Ovary (tissue), 9 donors: ENCODE data around the gene CEP112. TPM values are rescaled to one million over a fixed set of nuclear protein-coding genes. Genes with fewer than 3 reads are reported as not detected.

Experiments
- DNase-seq, 5 donors: peaks; one replicate each; pipeline ENCODE4 v3.0.0-alpha.2; 2019 to 2020
- H3K27ac ChIP-seq, 2 donors: fragments of 200-600 bp; one replicate each; pipeline versions ENCODE4 v1.5.1 to v1.8.0; 2019 to 2022
- H3K27me3 ChIP-seq: fragments of 200-600 bp; one replicate; pipeline ENCODE4 v1.8.0; 2022
- H3K36me3 ChIP-seq: fragments of 200-600 bp; sonication (generic); one replicate; pipeline ENCODE4 v1.5.1; 2019
- H3K4me1 ChIP-seq: one replicate; pipeline ENCODE4 v1.8.1; 2013; ENCODE audit warnings: mild to moderate bottlenecking, moderate library complexity; ENCODE audit not compliant: insufficient read depth
- H3K4me3 ChIP-seq: fragments of 200-600 bp; sonication (generic); one replicate; pipeline ENCODE4 v1.5.1; 2017
- H3K9me3 ChIP-seq, 2 donors: fragments of 200-600 bp in 1 of 2; sonication (generic) in 1 of 2; one replicate each; pipeline versions ENCODE4 v1.5.1 to v1.8.1; 2013 to 2019; ENCODE audit warnings: mild to moderate bottlenecking in 1 of 2, moderate library complexity in 1 of 2
- EP300 ChIP-seq: sonication (generic); formaldehyde crosslinking; IDR thresholded peaks from one replicate; pipeline ENCODE4 v1.6.1; 2017; ENCODE audit warnings: antibody characterized with exemption
- POLR2A ChIP-seq: fragments of 450-650 bp; IDR thresholded peaks from one replicate; pipeline ENCODE4 v1.6.1; 2017; ENCODE audit warnings: antibody characterized with exemption, mild to moderate bottlenecking, moderate library complexity
- WGBS, 3 donors: extraction: QIAGEN DNeasy Blood & Tissue Kit in 1 of 3; methylation state at CpG; one replicate each; pipeline versions ENCODE4 v1.1.5 to v1.1.7; 2013 to 2017; 5-methylcytosine and 5-hydroxymethylcytosine counted together
- intact Hi-C, 4 donors: fragments of 100-400 bp; cut with DNase I; formaldehyde crosslinking; loops; one replicate each; pipeline versions ENCODE4 v1.11.0 to v1.15.1; 2022 to 2023
- polyA plus RNA-seq, 2 donors: library from polyadenylated mRNA; stranded (reverse); fragments of 200-250 nt in 1 of 2; fragments of 350-450 nt in 1 of 2; fragmentation: Illumina TruSeq in 1 of 2; extraction: RNeasy Lipid Tissue Mini Kit (QIAGEN cat#74804) in 1 of 2; gene quantifications; one replicate each; pipeline ENCODE4 v1.2.3, GENCODE V29; 2013 to 2014
- total RNA-seq, 7 donors: library from RNA; depleted of rRNA in 2 of 7; stranded (reverse); fragments of >200 nt in 2 of 7; fragmentation: NEBNext Ultra II Directional in 3 of 7; extraction: Animal tissue kit (Norgen Biotek cat#: 25700) in 3 of 7; gene quantifications; one replicate each; pipeline versions ENCODE4 v1.1.0 to v1.2.4, GENCODE V29; 2016 to 2023
- TF ChIP-seq, protein P1 (sequence below), 3 donors: fragments of 450-650 bp in 2 of 3; fragments of 200-600 bp in 1 of 3; IDR thresholded peaks; one replicate each; pipeline versions ENCODE4 v1.5.1 to v1.8.0; 2016 to 2022; ENCODE audit warnings: antibody characterized with exemption in 3 of 3, mild to moderate bottlenecking in 1 of 3
- donor health status: DM: no; HTN: no; CAD: no; lungs with moderate emphysema.
- donor health status: DM: no; HTN: no; CAD: no.
- donor health status: Bipolar disorder and iron deficiency.
- donor health status: DM: yes; HTN: yes; CAD: no.
- donor health status: DM: no; HTN: no; CAD: no.
- donor health status: DM: yes; HTN: yes; CAD: no.

The CEP112 gene
- total and polyA plus RNA-seq, 9 donors = 9.3 to 25.5 (median 16.9) TPM

DNA sequence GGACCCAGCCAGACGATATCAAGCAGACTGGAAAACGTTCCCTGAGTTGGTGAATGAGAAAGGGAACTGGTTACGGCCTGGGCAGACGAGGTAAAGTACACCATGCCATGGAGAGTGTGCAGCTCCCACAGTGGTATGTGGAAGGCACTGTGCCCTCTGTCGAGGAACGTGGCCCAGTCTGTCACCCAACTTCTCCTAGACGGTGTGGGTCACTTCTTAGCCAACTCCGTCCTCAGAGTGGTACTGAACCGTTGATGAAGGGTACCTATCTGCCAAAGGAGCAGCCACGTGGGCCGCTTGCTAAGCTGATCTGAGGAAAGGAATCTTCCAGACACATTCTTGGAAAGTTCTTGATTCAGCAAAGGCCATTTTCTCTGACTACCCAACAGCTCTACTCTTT lies 574.4 kb downstream of the CEP112 start:
- no peaks in the 10 kb centered on the region for H3K27me3 ChIP-seq
- DNase-seq = no peak
- H3K27ac ChIP-seq = no peak overlapping the region
- TF ChIP-seq POLR2A (no peak), EP300 (no peak)
- TF ChIP-seq, protein P1, sequence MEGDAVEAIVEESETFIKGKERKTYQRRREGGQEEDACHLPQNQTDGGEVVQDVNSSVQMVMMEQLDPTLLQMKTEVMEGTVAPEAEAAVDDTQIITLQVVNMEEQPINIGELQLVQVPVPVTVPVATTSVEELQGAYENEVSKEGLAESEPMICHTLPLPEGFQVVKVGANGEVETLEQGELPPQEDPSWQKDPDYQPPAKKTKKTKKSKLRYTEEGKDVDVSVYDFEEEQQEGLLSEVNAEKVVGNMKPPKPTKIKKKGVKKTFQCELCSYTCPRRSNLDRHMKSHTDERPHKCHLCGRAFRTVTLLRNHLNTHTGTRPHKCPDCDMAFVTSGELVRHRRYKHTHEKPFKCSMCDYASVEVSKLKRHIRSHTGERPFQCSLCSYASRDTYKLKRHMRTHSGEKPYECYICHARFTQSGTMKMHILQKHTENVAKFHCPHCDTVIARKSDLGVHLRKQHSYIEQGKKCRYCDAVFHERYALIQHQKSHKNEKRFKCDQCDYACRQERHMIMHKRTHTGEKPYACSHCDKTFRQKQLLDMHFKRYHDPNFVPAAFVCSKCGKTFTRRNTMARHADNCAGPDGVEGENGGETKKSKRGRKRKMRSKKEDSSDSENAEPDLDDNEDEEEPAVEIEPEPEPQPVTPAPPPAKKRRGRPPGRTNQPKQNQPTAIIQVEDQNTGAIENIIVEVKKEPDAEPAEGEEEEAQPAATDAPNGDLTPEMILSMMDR (IDR thresholded peaks at IDR 0.05) = no peak
- H3K9me3 ChIP-seq = no peaks in the 10 kb centered on the region
- WGBS, 3 donors = 96 to 97% (median 96%) methylated on average over 11 of the region's 11 CpGs
- intact Hi-C loops = no loop called here
- H3K36me3 ChIP-seq = no peaks in the 10 kb centered on the region
- H3K4me3 ChIP-seq = no peak overlapping the region
- H3K4me1 ChIP-seq = no peaks in the 10 kb centered on the region

DNA sequence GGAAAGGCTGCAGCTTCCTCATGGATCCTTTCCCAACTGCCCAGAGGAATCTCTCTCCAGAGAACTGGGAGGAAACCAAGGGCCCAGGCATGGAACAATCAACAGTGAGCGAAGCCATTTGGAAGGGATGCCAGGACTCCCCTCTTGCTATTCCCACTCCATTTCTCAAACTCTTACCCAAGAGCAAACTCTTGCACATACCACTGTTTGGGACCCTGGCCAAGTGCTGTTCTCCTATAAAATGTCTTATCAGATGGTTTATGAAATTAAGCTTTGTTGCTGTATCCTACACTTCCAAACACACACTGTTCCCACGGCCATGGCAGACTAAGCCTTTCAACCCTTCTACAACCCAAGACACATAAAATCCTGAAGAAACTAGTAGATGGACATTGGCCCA lies 582.2 kb downstream of the CEP112 start:
- TF ChIP-seq, protein P1 (IDR thresholded peaks at IDR 0.05) = no peak
- no peak for TF ChIP-seq EP300
- no peak for TF ChIP-seq POLR2A
- Histone ChIP-seq H3K27me3 (no peaks in the 10 kb centered on the region), H3K4me1 (no peaks in the 10 kb centered on the region), H3K9me3 (no peaks in the 10 kb centered on the region), H3K27ac (no peak overlapping the region), H3K36me3 (no peaks in the 10 kb centered on the region), H3K4me3 (no peak overlapping the region)
- no peak for DNase-seq
- intact Hi-C loops = no loop called here
- 81 to 83% (median 82%) methylated on average over 2 of the region's 2 CpGs for WGBS, 3 donors

DNA sequence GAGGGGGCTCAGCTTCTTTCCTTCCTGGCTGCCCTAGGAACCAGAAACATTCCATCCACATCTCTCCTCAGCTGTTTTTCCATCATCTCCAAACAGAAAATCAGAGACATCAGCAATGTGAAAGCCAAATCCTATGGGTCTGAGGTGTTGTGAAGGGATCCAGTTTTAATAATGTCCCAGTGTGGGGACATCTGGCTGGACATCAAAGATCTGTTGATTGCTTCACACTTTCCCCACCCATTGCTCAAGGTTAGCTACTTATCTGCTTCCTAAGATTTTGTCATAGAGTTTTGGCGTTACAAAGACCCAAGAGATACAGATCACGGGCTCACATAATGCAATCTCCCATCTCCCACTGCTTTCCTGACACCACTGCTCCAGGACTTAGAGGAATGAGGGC lies 582.6 kb downstream of the CEP112 start:
- Histone ChIP-seq H3K27me3 (no peaks in the 10 kb centered on the region), H3K4me1 (no peaks in the 10 kb centered on the region)

DNA sequence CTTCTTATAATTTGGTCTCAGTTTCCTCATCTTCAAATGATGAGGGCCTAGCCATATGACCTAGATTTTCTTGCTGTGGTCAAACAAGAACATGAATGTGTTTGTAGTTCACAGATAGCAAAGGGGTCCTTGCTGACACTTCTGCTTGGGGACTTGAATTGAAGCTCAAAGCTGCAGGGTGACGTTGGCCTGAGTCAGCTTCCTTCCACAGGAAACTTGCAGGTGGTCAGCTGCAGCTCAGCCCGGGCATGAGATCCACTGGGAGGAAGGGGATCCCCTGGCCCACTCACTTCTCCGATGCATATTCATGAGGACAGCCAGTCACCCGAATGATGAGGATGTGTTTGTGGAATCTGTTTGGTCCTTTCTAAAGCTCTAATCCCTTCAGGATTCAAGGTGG lies 587.9 kb downstream of the CEP112 start:
- Histone ChIP-seq H3K4me3 (no peak overlapping the region), H3K27me3 (no peaks in the 10 kb centered on the region), H3K36me3 (no peaks in the 10 kb centered on the region), H3K9me3 (no peaks in the 10 kb centered on the region), H3K27ac (no peak overlapping the region), H3K4me1 (peaks cover 4% of the 10 kb centered on the region)
- intact Hi-C loops = no loop called here
- 69 to 96% (median 70%) methylated on average over 4 of the region's 4 CpGs for WGBS, 3 donors
- TF ChIP-seq POLR2A = no peak
- no peak for TF ChIP-seq EP300
- TF ChIP-seq, protein P1 (IDR thresholded peaks at IDR 0.05) = no peak
- DNase-seq = no peak

More for the DNA sequence above, 582.6 kb downstream of the CEP112 start:
- H3K27ac ChIP-seq = no peak overlapping the region
- no peaks in the 10 kb centered on the region for H3K36me3 ChIP-seq
- intact Hi-C loops = no loop called here
- TF ChIP-seq, protein P1 (IDR thresholded peaks at IDR 0.05) = no peak
- TF ChIP-seq POLR2A (no peak), EP300 (no peak)
- H3K9me3 ChIP-seq = no peaks in the 10 kb centered on the region
- H3K4me3 ChIP-seq = no peak overlapping the region
- WGBS, 3 donors = 83 to 90% (median 89%) methylated on average over 2 of the region's 2 CpGs
- no peak for DNase-seq

DNA sequence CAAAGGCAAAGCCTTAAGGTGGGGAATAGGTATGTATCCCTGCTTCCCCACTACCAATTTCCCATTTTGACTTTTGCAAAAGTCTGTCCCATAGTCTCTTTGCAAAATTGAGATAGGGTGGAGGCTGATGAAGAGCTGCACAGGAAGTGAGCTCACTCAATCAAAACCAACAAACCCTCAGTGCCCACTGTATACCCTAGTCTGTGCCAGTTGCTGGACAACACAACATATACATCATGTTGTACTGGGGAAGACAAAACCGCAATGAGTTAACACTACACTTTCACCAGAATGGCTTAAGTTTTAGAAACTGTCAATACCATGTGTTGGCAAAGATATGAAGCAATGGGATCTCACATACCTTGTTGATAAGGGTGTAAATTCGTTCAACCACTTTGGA lies 590.1 kb downstream of the CEP112 start:
- peaks cover 4% of the 10 kb centered on the region for H3K4me1 ChIP-seq
- H3K9me3 ChIP-seq = no peaks in the 10 kb centered on the region
- WGBS, 3 donors = 85 to 94% (median 90%) methylated on average over 2 of the region's 2 CpGs
- intact Hi-C loops = no loop called here
- TF ChIP-seq EP300 (no peak), POLR2A (no peak)
- TF ChIP-seq, protein P1 (IDR thresholded peaks at IDR 0.05) = no peak
- no peaks in the 10 kb centered on the region for H3K36me3 ChIP-seq
- no peaks in the 10 kb centered on the region for H3K27me3 ChIP-seq
- no peak overlapping the region for H3K4me3 ChIP-seq
- no peak for DNase-seq
- H3K27ac ChIP-seq = no peak overlapping the region
